NCI-H460 (cell line): Measurements from ENCODE around the gene ID3. TPM values are rescaled to one million over a fixed set of nuclear protein-coding genes. Genes with fewer than 3 reads are reported as not detected.
"Not testable (repeated sequence)": the region's sequence is repeated elsewhere in the genome, so short reads cannot be mapped to it uniquely, and the experiment has no call there.

ENCODE experiments used
- DNase-seq: peaks from one replicate; pipeline ENCODE4 v3.0.0-alpha.2; 2016; ENCODE audit warnings: low read depth; ENCODE audit errors: extremely low read depth
- total RNA-seq: library from RNA; depleted of rRNA; stranded (reverse); fragments of >200 nt; shearing (Covaris generic); gene quantifications from 2 replicates; pipeline ENCODE4 v1.2.3, GENCODE V29; 2014

The ID3 gene
- total RNA-seq, 1 experiment from 2014 or later, result 53.6 TPM

DNA sequence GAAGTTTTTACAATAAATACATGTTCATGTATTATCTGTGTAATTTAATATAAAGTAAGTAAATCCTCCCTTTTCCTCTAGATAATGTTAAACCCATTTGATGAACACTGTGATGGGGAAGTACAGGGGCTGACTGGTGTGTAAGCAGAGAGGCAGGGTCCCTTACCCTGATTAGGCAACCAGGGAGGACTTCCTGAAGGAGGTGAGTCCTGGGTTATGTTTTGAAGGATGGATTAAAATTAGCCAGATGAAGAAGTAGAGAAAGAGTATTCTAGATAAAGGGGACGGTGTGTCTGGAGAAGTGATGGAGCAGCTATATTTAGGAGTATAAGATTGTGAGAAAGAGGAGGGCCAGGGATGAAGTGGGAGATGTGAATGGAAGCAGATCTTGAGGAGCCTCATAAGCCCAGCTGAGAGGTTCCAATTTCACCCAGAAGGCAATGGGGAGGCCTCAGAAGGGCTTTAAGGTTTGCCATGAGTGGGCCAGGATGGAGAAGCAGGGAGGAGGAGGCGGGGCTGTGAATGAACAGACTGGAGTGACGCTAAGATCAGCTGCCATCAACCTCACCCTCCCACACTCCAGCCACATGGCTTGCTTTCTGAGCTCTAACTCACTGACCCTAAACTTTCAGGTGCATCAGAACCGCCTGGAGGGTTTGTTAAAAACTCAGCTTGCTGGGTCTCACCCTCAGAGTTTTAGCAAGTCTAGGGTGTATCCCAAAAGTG is 30.9 kb upstream of the ID3 start:
- no peak for DNase-seq

DNA sequence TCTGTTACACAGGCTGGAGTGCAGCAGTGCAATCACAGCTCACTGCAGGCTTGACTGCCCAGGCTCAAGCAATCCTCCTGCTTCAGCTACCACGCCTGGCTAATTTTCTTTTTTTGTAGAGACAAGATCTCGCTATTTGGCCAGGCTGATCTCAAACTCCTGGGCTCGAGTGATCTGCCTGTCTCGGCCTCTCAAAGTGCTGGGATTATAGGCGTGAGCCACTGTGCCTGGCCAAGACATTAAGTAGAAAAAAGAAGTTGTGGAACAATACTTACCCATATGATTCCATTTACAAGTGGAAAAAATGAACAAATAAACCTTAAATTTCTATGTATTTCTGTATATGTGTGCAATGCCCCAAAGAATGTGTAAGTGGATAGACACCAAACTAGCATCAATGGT is 30.3 kb upstream of the ID3 start:
- DNase-seq, result no peak

DNA sequence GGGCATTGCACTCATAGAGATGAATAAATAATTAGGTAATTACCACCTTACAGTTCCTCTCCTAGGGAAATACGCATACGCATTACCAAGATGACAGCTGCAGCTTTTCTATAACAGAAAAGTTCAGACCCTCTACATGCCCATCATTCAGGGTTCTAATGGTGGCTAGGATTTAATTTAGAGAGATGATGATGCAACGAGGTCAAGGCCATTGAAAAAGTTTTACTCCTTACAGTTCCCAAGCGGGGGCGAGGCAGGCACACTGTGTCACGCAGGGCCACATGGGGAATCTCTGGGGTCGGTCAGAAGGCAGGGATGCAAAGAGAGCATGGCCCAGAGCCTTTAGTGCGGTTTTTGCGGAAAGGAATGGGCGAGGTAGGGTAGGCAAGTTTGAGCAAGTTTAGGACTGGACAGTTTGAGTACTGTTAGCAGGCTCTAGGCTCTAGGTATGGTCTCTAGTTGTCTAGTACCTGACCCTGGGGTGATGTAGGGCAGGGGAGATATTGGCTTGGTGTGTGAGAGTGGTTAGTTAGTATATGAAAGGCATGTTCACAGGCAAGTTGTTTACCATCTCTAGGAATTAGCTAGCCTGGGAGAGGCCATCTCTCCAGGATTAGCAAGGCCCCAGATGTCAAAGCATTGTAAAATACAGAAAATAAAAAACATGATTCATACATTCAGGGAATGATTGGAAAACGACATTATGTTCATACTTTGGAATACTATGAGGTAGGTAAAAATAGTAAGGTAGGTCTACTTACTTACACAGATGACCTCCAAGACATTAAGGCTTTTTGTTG is 29.6 kb upstream of the ID3 start:
- no peak for DNase-seq

DNA sequence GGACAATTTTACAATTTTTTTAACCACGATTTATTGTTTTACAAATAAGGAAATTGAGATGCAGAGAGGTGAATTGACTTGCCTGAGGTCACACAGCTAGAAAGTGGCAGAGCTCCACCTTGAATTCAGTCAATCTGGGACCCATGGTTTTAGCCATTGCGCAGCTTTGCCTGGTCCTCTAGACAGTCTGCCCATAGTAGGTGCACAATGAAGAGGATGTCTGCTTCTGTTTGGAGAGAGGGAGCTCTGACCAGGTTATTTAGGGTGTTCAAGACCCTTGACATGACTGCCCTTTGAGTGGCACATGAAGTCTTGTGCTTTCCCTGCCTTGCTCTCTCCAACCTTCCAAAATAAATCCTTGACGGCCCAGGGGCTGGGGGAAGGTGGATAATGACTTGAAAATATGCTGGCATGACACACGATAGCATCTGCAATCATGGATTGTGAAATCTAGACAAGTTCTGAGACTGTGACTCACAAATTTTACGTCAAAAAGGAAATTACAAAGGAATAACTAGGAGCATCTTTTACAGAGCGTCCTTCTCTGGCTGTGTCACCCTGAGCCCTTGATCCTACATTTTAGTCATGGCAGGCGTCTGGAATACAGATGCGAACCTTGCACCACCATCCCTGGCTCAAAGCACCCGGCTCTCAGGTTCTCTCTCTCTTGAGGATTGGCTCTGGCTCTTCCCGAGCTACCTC is 26.2 kb upstream of the ID3 start:
- peak; percentile 93 for DNase-seq

DNA sequence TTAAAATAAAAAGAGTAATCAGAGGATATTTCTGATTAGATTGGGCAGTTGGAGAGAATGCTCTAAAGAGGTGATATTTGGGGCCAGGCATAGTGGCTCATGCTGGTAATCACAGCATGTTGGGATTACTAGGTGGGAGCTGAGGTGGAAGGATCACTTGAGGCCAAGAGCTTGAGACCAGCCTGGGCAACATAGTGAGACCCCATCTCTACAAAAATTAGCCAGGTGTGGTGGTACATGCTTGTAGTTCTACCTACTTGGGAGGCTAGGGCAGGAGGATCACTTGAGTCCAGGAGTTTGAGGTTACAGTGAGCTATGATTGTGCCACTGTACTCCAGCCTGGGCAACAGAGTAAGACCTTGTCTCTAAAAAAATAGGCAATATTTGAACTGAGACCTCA is 24.4 kb upstream of the ID3 start:
- not testable (repeated sequence) for DNase-seq

DNA sequence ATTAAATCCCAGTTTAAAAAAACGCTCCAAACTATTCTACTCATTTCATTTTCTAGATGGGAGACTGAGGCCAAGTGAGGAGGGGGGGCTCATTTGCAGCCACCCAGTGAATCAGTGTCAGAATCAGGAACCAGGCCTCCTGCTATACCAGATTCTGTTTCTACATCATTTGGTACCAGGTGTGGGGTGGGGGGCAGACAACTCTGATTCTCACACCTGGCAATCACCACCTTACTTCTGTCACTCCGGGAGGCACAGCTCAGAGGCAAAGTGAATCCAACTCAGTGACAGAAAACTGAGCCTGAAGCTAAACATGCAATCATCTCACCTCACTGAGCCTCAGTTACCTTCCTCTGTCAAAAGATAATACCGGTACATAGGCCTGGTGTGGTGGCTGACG is 23.5 kb upstream of the ID3 start:
- no peak for DNase-seq

DNA sequence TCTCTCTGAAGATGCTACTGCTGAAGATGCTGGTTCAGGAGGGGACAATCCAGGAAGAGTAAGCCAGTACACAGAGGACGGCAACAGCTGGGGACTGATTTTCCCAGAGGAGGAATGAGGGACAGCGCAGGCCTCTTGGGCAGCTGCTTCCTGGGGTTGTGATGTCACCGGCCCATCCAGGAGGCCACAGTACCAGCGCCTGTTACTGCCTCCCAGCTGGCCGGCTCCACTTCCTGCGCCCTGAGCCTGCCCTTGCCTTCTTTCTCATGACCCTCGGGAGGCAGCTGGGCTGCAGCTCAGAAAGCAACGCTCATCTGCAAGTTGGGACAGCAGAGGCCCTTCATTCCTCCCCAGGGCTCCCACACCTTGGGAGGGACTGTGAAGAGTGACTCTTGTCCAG is 21.9 kb upstream of the ID3 start:
- DNase-seq, result no peak

DNA sequence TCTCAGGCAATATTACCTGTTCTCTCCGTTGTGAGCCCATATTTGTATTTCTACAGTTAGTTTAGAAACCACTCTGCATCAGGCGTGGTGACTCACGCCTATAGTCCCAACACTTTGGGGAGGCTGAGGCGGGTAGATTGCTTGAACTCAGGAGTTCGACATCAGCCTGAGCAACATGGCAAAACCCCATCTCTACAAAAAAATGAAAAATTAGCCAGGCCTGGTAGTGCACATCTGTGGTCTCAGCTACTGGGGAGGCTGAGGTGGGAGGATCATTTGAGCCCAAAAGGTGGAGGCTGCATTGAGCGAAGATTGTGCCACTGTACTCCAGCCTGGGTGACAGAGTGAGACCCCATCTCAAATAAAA is 19.7 kb upstream of the ID3 start:
- no peak for DNase-seq

DNA sequence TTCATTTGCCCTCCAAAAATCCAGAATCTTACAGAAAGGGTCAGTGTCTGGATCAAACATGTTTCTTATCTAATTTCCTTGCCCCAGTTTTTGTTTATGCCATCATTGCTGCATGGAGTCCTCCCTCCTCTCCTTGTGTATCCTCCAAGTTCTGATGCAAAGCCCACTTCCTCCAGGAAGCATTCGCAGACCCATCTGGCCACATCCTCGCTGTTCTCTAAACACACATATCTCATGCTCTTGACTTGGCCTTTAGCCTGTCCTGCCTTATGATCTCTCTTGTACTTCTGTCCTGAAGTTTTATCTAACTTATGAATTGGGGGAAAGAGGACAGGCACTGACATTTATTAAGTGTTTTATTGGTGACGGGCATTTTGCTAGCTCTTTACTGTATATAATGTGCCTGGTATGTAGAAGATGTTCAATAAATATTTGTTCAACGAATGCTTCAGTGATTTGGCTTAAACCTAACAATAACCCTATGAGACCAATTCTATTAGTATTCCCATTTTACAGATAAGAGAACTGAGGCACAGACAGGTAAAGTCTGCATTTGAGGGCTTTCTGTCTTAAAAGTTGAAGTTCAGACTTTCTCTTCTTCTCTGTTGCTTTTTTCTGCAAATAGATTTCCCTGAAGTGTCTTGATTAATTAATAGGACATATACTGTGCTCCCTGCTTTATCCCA is 19.2 kb upstream of the ID3 start:
- DNase-seq, result no peak

DNA sequence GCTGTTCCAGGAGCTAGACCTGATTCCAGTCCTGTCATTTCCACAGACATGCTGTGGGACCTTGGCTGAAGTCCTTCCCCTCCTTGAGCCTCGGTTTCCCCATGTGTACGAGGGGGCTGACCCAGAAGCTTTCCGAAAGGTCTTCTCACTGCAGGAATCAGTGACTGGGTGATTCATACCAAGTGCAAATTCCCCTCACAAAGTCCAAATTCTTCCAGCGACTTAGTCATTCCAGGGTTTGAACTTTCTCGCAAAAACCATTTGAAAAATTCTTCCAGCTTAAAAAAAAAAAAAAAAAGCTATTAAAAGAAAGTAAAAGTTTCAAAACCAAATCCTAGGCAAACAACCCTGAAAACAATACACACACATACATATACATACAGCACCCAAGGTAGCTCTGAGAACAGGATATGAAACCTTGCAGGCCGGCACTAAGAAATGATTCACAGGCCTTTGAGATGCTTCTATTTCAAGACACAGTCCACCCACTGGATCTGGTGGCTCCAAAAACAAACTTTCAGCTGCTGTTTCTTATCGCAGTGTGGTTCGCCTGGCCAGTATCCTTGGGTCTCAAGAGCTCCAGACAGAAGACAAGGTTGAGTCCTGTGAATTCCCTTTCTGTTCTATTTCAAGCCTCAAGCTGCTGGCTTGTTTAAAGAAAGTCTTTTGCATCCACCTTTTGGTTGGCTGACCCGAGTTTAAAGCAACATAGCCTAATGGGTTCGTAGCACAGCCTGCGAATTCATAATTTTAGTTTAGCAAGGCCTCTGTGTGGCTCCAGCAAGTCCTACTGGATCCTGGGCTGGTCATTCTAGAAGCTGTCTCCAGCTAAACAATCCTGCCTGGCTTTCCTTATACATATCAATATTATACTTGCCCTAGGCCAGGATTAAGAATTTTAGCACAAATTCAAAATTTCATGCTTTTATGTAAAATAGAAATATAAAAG is 18.0 kb upstream of the ID3 start:
- no peak for DNase-seq

DNA sequence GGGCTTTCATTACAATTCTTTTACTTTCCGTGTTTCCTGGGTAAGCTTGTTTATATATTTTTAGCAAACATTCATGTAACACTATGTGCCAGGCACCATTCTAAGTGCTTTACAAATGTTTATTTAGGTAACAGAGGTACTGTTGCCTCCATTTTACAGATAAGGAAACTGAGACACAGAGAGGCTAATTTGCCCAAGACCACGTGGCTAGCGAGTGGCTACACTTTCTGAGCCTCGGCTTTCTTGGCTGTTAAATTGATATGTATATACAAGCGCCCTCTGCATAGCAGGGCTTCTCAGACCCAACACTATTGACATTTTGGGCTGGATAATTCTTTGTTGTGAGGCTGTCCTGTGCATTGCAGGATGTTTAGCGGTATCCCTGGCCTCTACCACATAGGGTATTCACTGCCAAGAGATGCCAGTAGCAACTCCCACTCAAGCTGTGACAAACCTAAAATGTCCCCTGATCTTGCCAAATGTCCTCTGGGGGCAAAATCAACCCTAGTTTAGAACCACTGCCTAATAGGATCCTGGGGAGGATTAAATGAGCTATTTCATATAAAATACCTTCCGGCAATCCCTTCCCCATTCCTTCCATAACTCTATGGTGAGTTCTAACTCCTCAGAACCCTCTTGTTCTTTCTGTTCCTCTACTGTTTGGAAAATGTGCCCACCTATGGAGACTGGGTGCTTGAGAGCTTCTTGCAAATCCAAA is 17.2 kb upstream of the ID3 start:
- no peak for DNase-seq

DNA sequence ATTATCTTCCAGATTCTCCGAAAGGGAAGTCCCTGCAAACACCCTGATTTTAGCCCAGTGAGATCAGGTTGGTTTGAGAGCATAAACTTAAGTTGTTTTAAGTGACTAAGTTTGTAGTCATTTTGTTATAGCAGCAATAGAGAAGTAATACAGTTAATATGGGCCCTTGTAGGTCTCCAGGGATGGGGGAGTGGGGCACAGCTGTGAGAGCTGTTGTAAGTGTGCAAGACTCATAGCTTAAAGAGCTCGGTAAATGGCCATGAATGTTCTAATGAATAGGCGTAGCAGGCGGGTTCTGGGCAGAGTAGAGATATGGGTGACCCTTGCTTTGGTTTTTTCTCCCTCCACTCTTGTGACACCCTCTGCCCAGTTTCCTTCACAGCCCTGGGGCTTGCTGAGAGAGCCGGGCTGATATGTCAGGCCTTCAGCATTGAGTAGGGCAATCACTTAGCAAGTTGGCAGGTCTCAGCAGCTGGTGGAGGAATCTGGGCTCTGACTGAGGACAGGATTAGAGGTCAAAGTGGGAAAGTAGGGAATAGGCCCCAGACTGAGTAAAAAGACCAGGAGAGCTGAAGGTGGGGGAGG is 16.0 kb upstream of the ID3 start:
- no peak for DNase-seq

DNA sequence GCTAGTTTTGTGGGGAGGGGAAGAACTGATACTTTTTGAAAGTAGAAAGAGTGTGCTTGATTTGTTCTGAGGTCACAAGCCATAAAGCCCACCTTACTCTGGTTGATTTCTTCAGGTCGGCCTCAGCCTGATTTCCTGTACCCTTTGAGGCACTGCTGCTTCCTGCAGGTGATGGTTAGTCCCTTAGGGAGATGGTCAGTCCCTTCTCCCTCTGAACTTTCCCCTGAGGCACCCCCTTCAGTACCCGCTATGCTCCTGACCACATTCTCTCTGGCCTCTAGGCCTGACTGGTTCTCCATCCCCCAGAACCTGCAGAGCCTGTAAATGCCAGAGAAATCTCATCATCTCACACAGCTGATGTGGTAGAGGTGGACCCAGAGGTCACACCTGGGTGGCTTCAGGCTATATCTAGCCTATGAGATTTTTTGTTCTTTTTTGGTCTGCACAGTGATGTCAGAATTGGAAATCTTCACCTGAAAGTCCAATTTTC is 15.0 kb upstream of the ID3 start:
- no peak for DNase-seq

DNA sequence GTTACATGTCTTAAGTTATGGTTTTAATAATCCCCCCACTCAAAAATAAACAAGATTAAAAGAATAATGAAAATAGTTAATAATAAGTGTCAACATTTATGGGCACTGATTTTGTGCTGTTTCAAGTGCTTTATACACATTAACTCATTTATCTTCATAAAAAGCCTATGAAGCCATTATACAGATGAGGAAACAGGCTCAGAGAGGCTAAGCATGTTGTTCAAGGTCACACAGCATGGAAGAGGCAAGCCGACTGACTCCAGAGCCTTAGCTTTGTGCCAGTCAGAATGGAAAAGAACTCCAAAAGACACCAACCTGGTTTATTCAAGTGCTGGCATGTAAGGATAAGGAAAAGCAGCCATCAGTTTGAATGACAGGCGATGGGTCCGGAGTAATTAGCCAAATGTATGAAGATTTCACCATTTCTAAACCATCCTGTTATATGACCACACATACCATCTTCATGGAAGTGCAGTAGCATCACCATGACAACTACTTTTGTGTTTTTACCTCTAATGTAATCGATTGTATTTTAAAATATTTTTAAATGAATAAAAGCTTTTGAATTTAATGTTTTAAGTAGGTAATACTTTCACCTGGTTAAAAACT is 14.4 kb upstream of the ID3 start:
- no peak for DNase-seq

DNA sequence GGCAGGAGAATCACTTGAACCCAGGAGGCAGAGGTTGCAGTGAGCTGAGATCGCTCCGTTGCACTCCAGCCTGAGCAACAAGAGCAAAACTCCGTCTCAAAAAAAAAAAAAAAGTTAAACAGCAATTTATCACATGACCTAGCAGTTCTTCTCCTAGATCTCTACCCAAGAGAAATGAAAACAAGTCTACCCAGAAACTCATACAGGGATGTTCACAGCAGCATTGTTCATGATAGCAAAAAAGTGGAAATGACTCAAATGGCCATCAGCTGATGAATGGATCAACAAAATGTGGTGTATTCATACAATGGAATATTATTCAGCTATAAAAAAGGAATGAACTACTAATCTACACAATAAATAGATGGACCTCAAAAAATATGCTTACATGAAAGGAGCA is 12.2 kb upstream of the ID3 start:
- DNase-seq, result no peak

DNA sequence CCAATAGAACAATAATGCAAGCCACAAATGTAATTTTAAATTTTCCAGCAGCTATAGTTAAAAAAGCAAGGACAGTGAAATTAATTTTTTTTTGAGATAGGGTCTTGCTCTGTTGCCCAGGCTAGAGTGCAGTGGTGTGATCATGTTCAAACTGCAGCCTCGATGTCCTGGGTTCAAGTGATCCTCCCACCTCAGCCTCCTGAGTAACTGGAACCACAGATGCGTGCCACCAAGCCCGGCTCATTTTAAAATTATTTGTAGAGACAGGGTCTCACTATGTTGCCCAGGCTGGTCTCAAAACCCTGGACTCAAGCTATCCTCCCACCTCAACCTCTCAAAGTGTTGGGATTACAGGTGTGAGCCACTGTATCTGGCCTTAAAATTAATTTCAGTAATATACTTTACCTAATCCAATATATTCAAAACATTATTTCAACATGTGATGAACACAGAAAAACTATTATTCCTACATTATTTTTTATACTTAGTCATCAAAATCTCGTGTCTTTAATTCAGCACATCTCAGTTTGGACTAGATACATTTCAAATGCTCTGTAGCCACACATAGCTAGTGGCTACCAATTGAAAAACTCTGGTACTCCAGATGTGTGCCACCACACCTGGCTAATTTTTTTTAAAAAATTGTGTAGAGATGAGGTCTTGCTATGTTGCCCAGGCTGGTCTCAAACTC is 10.8 kb upstream of the ID3 start:
- DNase-seq, result no peak

DNA sequence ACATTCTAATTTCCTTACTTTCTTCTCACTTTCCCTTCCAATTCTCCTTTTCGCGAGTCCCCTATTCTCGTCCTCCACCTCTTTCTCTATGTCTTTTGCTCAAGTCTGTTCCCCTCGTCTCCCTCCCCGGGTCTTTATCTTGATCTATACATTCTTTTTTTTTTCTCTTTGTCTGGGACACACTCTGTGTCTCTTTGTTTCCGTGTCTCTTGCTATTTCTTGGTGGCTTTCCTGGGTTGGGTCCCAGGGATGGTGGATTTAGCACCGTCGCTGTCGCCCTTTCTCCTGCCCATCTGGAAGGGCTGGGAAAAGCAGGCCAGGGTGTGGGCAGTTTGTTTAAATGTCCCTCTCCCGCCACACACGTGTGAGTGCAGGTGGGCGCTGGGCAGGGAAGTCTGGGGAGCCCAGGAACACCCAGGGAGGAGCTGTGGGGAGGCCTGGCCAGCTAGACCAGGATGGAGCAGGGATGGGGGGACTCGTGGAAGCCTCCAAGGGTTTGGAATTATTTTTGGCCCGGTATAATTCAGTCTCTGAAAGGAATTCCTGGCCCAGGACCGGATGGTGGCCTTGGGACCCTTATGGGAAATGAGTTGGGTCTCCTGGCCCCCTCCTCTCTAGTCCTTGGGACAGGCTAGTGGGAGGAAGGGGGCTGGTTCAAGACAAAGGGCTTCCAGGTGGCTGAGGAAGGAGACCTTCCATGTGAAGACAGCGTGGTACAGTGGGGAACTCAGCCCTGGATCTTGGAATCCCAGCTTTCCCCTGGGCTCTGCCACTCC is 9.5 kb upstream of the ID3 start:
- DNase-seq, result no peak
